Fibroblast of the aortic adventitia (primary cell): ENCODE results near the gene ZNF106. TPM values are rescaled to one million over a fixed set of nuclear protein-coding genes. Genes with fewer than 3 reads are reported as not detected.

Experiments used
- DNase-seq: peaks from one replicate; pipeline ENCODE4 v3.0.0-alpha.2; 2010; ENCODE audit warnings: low read depth
- H3K4me3 ChIP-seq: 2 replicates; pipeline ENCODE4 v1.5.1; 2011; ENCODE audit warnings: low read depth, mild to moderate bottlenecking, control low read depth, low read length, moderate library complexity
- total RNA-seq: library from RNA; depleted of rRNA; stranded (reverse); fragments of >200 nt; gene quantifications from 2 replicates; pipeline ENCODE4 v1.2.3, GENCODE V29; 2012; ENCODE audit warnings: low replicate concordance
- TF ChIP-seq, protein P1 (sequence below): IDR thresholded peaks from 2 replicates; pipeline ENCODE4 v1.5.1; 2011; ENCODE audit warnings: mild to moderate bottlenecking, low read length, control low read depth, inconsistent platforms; ENCODE audit not compliant: insufficient read depth

The ZNF106 gene
- total RNA-seq: 72.8 and 203 TPM in 2 replicates

DNA sequence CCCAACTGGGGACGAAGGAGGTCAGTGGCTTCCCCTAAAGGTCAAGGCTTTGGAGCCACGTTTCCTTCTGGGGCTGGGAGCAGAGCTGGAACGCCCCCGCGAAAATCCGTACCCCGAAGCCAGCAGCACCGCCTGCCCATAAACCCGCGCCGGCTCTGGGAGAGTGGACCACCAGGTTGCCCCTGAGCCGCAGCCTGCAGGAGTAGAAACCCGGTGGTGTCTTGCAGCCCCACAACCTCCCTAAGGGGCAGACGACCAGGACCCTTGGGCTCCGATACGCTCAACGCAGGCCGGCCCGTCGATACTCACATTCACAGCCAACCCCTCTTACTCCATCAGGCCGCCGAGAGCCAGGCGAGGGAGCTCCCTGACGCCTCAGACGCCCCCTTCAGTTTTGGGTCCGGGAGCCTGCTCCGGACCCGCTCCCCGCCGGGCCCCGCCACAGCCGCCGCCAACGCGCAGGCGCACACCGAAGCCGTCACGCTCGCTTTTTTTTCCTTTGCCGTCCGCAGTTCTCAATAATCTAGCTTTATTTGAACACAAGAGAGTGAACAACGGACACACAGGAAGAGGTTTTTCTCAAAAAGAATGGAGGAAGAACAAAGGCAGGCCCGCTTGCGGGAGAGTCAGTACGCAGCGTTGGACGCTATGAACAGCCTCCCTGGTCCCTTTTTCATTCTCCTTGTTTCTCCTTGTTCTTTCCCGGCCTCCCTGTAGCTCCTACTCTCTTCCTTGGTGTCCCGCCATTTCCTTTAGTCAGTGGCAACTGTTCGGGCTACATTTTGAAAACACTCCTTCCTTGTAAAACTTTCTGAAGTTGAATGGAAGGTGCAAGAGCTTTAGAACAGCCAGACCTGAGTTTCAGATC, at the start of gene ZNF106:
ZNF106 (minus strand) TSS at position 471 of the 868 bp plus-strand sequence. CDS start 18,852 bp downstream, outside the sequence.
- peak within 1 kb of the TSS; percentile 98 for H3K4me3 ChIP-seq
- TF ChIP-seq, protein P1, sequence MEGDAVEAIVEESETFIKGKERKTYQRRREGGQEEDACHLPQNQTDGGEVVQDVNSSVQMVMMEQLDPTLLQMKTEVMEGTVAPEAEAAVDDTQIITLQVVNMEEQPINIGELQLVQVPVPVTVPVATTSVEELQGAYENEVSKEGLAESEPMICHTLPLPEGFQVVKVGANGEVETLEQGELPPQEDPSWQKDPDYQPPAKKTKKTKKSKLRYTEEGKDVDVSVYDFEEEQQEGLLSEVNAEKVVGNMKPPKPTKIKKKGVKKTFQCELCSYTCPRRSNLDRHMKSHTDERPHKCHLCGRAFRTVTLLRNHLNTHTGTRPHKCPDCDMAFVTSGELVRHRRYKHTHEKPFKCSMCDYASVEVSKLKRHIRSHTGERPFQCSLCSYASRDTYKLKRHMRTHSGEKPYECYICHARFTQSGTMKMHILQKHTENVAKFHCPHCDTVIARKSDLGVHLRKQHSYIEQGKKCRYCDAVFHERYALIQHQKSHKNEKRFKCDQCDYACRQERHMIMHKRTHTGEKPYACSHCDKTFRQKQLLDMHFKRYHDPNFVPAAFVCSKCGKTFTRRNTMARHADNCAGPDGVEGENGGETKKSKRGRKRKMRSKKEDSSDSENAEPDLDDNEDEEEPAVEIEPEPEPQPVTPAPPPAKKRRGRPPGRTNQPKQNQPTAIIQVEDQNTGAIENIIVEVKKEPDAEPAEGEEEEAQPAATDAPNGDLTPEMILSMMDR: peak; percentile 2
- DNase-seq: peak; percentile 93

DNA sequence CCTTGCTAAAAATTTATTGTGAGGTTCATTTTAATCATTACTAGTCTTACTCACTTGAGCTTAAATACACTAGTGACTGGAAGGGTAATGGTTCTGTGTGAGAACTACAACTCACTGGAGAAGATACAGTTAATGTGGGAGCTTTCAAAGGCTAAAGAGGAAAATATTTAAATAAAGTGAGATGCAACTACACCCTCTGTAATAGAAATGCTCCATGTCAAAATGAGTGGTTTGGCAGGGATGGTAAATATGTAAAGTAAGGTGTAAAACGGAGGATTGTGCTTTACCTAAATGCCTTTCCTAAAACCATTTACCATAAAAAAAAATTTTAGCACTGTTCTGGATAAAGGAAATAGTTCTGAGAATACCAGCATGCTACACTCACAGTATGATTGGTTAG, 42.3 kb upstream of the ZNF106 start:
- TF ChIP-seq, protein P1: no peak
- no peak overlapping the region for H3K4me3 ChIP-seq
- DNase-seq: no peak

GRCh38 chr15:42528970-42529369, 38.0 kb upstream of the ZNF106 start:
- DNase-seq: no peak
- TF ChIP-seq, protein P1: no peak
- H3K4me3 ChIP-seq: no peak overlapping the region

- DNase-seq: no peak
- TF ChIP-seq, protein P1: no peak
- H3K4me3 ChIP-seq: no peak overlapping the region
These were observed 32.4 kb upstream of the ZNF106 start for GRCh38 chr15:42523331-42523730.

DNA sequence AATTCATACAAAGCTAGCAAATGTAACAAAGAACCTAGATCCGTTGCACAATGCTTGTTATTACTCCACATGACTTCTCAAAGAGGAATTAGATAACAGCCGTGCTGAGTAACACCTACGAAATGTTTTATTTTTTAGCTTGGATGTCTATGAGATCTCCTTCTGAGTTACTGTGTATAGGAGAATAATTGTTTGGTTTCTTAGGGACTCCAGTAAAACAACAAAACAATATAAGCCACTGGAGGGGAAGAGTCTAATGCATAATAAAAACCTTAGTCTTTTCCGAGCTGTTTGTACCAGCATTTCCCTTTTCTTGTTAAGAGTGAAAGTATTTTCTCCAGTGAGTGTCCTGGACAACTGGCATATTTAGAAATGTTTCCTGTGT, 20.1 kb upstream of the ZNF106 start:
- TF ChIP-seq, protein P1: no peak
- DNase-seq: peak; percentile 89
- peak overlapping the region; percentile 23 for H3K4me3 ChIP-seq

- TF ChIP-seq, protein P1: no peak
- no peak for DNase-seq
- peak overlapping the region; percentile 16 for H3K4me3 ChIP-seq
These were observed 19.5 kb upstream of the ZNF106 start for GRCh38 chr15:42510258-42511006.
